Measurements from ENCODE around the gene GNPDA2. TPM values are rescaled to one million over a fixed set of nuclear protein-coding genes. Genes with fewer than 3 reads are reported as not detected.
"Not testable (repeated sequence)": the region's sequence is repeated elsewhere in the genome, so short reads cannot be mapped to it uniquely, and the experiment has no call there.

GNPDA2 gene
- 10 to 100 TPM; 22.8 to 38.6 (median 33.2) TPM for polyA plus RNA-seq (ENCODE audit: insufficient read depth in 1 of 5, insufficient read length in 5 of 5, low replicate concordance in 1 of 5)
- long read RNA-seq, donor 1, transcript GNPDA2-201 (7 exons, 1,930 nt) = major isoform, 7 of 13 reads
- long read RNA-seq, donor 1, partial matches to known transcripts = 5 of 13 reads
- long read RNA-seq, donor 1, other reads (novel, unspliced or antisense) = 0 of 13 reads
- long read RNA-seq, donor 2, full-length matches to known transcripts = 10 of 10 reads
- long read RNA-seq, donor 2, partial matches to known transcripts = 0 of 10 reads
- long read RNA-seq, donor 2, other reads (novel, unspliced or antisense) = 0 of 10 reads
- long read RNA-seq, donor 3, full-length matches to known transcripts = 6 of 6 reads
- long read RNA-seq, donor 3, partial matches to known transcripts = 0 of 6 reads
- long read RNA-seq, donor 3, other reads (novel, unspliced or antisense) = 0 of 6 reads
- long read RNA-seq, donor 4, partial matches to known transcripts = 5 of 8 reads
- long read RNA-seq, donor 4, other reads (novel, unspliced or antisense) = 0 of 8 reads
- long read RNA-seq, donor 5, full-length matches to known transcripts = 10 of 47 reads
- long read RNA-seq, donor 5, partial matches to known transcripts = 37 of 47 reads
- long read RNA-seq, donor 5, other reads (novel, unspliced or antisense) = 0 of 47 reads
- long read RNA-seq, donor 6, full-length matches to known transcripts = 6 of 53 reads
- long read RNA-seq, donor 6, partial matches to known transcripts = 47 of 53 reads
- long read RNA-seq, donor 6, other reads (novel, unspliced or antisense) = 0 of 53 reads
- long read RNA-seq, donor 7, full-length matches to known transcripts = 9 of 37 reads
- long read RNA-seq, donor 7, partial matches to known transcripts = 22 of 37 reads
- long read RNA-seq, donor 7, other reads (novel, unspliced or antisense) = 6 of 37 reads
- long read RNA-seq, donor 8, full-length matches to known transcripts = 4 of 4 reads
- long read RNA-seq, donor 8, partial matches to known transcripts = 0 of 4 reads
- long read RNA-seq, donor 8, other reads (novel, unspliced or antisense) = 0 of 4 reads

DNA sequence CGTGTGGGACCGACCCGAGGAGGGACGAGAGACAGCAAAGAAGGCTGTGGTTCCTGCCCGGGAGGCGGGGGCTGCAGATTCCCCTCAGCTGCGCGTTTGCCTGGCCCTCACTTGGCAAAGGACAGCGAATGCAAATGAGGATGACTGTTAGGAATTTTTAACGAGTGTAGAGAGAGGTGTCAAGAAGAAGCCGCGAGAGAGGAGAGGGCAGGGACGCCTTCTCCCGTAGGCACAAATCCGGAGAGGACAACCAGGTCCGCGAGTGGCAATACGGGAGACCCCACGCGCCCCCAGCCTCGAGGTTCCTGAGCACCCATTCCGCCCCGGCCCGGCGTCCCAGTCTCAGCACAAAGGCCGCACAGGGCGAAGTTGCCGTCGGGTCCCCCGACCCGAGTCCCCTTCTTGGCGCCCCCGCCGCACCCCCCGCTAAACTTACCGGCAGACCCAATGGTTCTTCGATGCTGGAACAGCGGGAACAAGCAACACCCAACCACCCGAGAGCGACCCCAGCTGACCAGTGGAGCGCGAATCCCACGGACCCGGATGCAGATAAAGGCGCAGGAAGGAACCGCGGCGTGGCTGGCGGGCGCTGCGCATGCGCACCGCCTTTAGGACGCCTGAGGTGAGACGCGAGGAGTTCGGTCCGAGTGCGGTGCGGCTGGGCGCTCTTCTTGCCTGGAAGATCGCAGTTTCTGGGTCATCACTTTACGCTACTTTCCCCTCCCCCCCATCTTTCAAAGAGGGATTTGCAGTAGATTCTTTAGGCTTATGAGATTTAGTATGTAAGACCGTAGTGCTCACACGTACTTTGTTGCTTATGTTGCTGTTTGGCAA is at the start of gene GNPDA2:
TSS of gene GNPDA2 (minus strand) at position 519 of the 834 bp plus-strand sequence. CDS start 4,349 bp downstream, outside the sequence.
- DNase-seq = peak; percentile 89

DNA sequence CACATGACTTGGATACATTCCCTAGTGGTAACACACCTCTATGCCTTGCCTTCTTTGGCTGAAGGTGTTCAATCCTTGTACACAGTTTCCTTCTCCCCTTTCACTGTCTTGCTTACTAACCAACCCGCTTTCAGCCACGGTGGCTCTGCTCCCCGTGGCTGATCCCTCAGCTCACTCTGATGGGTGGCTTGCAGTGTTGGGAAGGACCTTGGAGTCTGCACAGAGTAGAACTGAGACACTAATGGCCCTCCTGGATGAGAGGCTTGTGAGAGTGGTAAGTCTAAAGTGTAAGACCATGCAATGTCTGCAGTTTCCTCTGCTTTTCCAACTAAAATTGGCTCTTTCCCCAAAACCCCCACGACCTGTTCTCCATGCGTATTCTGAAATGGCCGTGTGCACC is 46.0 kb upstream of the GNPDA2 start:
- DNase-seq = no peak

GRCh38 chr4:44771789-44772188 is 45.4 kb upstream of the GNPDA2 start:
- no peak for DNase-seq

DNA sequence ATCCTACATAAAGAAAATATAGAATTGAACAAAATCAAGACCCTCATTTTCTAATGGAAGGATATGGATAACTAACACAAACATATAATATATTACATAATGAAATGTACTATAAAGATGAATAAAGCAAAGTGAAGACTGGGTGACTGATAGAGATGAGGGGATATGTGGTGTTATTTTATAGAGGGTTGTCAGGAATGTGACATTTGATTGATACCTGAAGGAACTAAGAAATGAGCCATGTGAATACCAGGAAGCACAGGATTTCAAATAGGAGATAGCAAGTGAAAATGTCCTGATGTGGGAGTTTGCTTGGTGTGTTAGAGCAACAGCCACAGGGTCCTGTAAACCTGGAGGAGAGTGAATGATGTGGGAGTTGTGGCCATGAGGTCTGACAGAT is 40.1 kb upstream of the GNPDA2 start:
- no peak for DNase-seq

- DNase-seq = no peak
Measured at GRCh38 chr4:44765116-44765515, 38.8 kb upstream of the GNPDA2 start.

DNA sequence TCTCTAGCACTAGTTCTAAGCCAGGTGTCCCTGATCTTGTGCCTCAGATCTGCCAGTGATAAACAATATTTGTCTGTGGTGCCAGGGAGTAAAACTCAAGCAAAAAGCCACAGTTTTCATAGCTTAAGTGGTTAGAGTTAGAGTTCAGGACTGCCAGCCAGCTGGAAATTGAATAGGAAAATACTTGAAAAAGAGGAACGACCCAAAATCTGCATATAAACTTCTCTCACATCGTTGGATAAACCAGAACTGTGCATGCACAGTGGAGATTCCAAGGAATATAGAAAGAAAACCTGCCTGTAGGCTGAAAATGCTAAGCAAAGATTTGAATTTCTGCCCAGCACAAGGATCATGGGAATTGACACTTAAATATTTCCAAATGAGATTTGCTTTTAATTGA is 35.0 kb upstream of the GNPDA2 start:
- no peak for DNase-seq

DNA sequence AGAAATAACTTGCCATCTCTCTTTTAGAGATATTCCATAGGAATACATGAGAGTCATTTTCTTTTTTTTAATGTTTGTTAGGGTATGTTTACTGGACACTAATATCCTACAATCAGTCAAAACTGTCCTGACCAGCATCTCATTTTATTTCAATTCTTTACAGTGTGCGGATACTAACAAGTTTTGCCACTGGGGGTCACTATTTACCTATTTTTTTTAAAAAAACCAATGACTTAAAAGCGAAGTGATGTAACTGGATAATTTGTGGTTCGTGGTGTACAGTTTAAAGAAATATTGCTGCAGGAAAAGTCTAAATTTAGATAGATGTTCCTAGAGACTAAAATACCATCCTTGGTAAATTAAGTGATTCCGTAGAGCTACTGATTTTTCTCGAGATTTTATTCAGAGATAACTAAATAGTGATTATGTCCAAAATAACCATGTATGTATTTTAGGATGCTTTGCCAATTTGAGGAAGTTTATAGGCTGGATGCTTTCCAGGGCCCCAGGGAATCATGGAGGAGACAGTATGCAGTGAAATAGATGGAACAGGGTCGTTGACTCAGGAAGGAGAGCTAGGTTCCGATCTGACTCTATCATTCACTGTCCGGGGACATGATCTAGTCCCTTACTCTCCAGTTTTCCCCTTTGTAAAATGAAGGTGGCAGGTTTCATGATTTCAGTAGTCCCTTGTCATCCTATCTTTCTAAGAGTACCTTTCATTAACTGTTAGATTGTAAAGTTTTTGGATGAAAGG is 34.0 kb upstream of the GNPDA2 start:
- peak in 1 of 2 donors; percentile 23 for DNase-seq

- DNase-seq = no peak
Measured at GRCh38 chr4:44756559-44756958, 30.2 kb upstream of the GNPDA2 start.

GRCh38 chr4:44740201-44740600 is 13.8 kb upstream of the GNPDA2 start:
- DNase-seq = no peak

- no peak for DNase-seq
Measured at GRCh38 chr4:44738615-44739014, 12.3 kb upstream of the GNPDA2 start.

GRCh38 chr4:44736900-44737299 is 10.5 kb upstream of the GNPDA2 start:
- no peak for DNase-seq

DNA sequence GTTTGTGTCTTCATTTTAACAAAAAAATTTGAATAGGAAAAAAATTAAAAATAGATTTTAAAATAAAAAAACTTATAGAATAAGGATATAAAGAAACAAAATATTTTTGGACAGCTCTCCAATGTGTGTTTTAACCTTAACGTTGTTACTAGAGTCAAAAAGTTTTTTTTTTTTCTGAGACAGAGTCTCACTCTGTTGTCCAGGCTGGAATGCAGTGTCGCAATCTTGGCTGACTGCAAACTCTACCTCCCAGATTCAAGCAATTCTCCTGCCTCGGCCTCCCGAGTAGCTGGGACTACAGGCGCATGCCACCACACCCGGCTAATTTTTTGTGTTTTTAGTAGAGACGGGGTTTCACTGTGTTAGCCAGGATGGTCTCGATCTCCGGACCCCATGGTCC is 2.3 kb upstream of the GNPDA2 start:
- not testable (repeated sequence) for DNase-seq

- DNase-seq = no peak
Measured at GRCh38 chr4:44727471-44727870, 1.1 kb upstream of the GNPDA2 start.

GRCh38 chr4:44725726-44726037 is 674 bp downstream of the GNPDA2 start:
- no peak for DNase-seq

DNA sequence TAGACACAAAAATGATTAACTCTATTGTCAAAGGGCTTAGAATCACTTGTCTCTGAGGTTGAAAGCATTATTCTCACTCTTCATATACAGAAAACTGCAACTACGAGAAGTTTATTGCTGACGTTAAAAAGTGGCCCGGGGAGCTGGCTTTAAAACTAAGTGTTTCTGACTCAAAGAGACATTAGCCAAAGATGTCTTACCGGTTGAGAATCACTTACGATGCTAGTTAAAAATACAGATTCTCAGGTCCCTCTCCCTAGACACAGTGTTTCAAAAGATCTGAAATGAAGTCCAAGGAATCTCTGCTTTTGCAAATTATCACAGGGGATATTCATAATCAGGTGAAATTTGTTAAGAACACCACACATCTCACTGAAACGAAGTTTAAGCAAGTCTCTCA is 1.2 kb downstream of the GNPDA2 start:
- peak in 1 of 2 donors; percentile 5 for DNase-seq

DNA sequence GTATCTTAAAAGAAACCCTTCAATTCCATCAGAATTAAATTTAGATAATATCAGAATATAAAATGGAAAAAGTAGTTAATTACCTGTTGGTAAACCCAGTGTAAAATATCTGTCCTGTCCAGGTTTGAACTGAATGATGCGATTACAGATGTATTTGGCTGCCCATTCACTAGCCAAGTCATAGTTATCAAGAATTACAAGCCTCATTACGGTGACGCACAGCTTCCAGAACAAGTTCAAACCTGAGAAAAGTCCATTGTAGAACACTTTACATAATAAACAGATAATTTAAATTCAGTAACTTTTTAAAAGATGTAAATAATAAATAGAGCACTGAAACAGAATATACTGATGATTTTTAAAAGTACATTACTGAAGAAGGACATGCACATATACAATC is 4.4 kb downstream of the GNPDA2 start:
- no peak for DNase-seq

DNA sequence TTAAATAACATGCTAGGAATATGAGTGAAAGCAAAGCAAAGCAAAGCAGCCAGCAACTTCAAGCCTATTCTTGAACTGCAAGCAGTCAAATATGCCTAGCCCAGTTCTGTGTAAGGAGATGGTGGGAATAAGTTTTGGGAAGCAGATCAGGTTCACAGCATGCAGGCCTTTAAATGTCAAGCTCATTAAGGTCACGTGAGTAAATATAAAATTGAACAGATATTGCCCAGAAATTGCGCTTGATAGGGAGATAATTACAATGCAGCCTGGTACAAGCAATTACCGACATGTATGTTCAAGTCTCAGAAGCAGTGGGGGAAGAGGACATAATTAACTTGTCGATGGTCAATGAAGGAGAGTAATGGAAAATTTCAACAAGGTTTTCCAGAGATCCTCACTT is 6.0 kb downstream of the GNPDA2 start:
- no peak for DNase-seq

DNA sequence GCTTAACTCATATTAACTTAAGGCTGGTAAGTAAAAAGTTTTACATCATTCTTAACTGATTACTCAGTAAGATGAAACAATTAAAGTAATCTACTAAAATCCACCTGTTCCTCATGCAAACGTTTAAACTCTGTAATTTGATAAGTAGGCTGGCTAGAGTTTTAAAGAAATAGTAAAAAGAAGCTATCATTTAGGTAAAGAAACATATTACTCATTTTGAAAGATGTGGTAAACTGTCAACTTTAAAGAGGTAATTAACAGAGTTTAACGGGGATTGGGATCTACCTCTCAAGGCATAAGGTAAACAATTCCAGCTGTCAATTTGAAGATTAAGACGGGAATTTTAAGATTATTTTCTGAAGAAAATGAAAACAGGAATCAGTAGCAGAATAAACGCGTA is 9.8 kb downstream of the GNPDA2 start:
- no peak for DNase-seq

GRCh38 chr4:44713125-44713524 is 13.2 kb downstream of the GNPDA2 start:
- no peak for DNase-seq

DNA sequence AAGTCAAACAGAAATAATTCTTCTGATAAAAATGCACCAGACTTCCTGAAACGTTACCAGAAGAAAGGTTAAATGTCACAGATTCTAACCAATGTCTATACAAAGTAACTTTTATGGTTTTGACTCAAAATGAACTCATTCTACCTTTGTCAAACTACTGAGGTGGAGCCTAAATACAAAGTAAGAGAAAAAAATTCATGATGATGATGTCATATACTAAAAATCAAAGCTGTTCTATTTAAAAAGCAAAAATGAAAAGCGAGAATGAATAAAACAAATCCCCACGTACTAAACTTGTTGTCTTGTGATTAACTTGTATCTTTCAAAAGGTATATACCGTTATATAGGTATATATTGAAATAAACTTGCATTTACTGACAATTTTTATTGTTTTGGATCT is 21.7 kb downstream of the GNPDA2 start:
- DNase-seq = no peak

- DNase-seq = no peak
Measured at GRCh38 chr4:44701037-44701436, 25.3 kb downstream of the GNPDA2 start.

Measured in right lung (tissue), 10 donors.